Kidney epithelial cell (primary cell): Measurements from ENCODE around the gene SEC23IP. TPM values are rescaled to one million over a fixed set of nuclear protein-coding genes. Genes with fewer than 3 reads are reported as not detected.

ENCODE experiments used
- DNase-seq: peaks from one replicate; pipeline ENCODE4 v3.0.0-alpha.2; 2010; ENCODE audit warnings: low read depth
- H3K27me3 ChIP-seq: 2 replicates; pipeline ENCODE4 v1.6.0; 2011; ENCODE audit warnings: low read length; ENCODE audit not compliant: control insufficient read depth, insufficient read depth
- H3K36me3 ChIP-seq: 2 replicates; pipeline ENCODE4 v1.5.1; 2011; ENCODE audit warnings: low read length; ENCODE audit not compliant: control insufficient read depth, insufficient read depth
- H3K4me3 ChIP-seq: 2 replicates; pipeline ENCODE4 v1.5.1; 2011; ENCODE audit warnings: low read depth, mild to moderate bottlenecking, control low read depth, low read length
- CTCF ChIP-seq: IDR thresholded peaks from 2 replicates; pipeline ENCODE4 v1.5.1; 2011; ENCODE audit warnings: mild to moderate bottlenecking, moderate library complexity, low read length, control low read depth, inconsistent platforms; ENCODE audit not compliant: insufficient read depth, poor library complexity, severe bottlenecking
- total RNA-seq: library from RNA; depleted of rRNA; stranded (reverse); fragments of >200 nt; gene quantifications from 2 replicates; pipeline ENCODE4 v1.2.3, GENCODE V29; 2015

The SEC23IP gene
- total RNA-seq, 1 donor from 2014 or later: 25.6 TPM

- TF ChIP-seq CTCF: no peak
- peaks cover 2% of the 10 kb centered on the region for H3K36me3 ChIP-seq
- no peak for DNase-seq
- H3K4me3 ChIP-seq: no peak overlapping the region
- no peaks in the 10 kb centered on the region for H3K27me3 ChIP-seq
Measured at GRCh38 chr10:119919826-119920225, 27.3 kb downstream of the SEC23IP start.

- DNase-seq: no peak
- Histone ChIP-seq H3K36me3 (no peaks in the 10 kb centered on the region), H3K27me3 (no peaks in the 10 kb centered on the region), H3K4me3 (no peak overlapping the region)
- TF ChIP-seq CTCF: no peak
Measured at GRCh38 chr10:119928411-119928810, 35.9 kb downstream of the SEC23IP start.

- no peaks in the 10 kb centered on the region for H3K36me3 ChIP-seq
- DNase-seq: no peak
Measured at GRCh38 chr10:119931871-119932270, 39.3 kb downstream of the SEC23IP start.

GRCh38 chr10:119932631-119933030 lies 40.1 kb downstream of the SEC23IP start:
- H3K27me3 ChIP-seq: no peaks in the 10 kb centered on the region
- H3K4me3 ChIP-seq: no peak overlapping the region
- H3K36me3 ChIP-seq: no peaks in the 10 kb centered on the region
- no peak for DNase-seq
- TF ChIP-seq CTCF: no peak

More at GRCh38 chr10:119931871-119932270, 39.3 kb downstream of the SEC23IP start:
- no peak overlapping the region for H3K4me3 ChIP-seq
- H3K27me3 ChIP-seq: no peaks in the 10 kb centered on the region
- TF ChIP-seq CTCF: no peak

GRCh38 chr10:119933179-119933578 lies 40.6 kb downstream of the SEC23IP start:
- Histone ChIP-seq H3K4me3 (no peak overlapping the region), H3K36me3 (no peaks in the 10 kb centered on the region), H3K27me3 (no peaks in the 10 kb centered on the region)
- peak; percentile 42 for TF ChIP-seq CTCF
- DNase-seq: no peak

- TF ChIP-seq CTCF: no peak
- DNase-seq: peak; percentile 43
Measured at GRCh38 chr10:119940487-119940886, 48.0 kb downstream of the SEC23IP start.

More at GRCh38 chr10:119940487-119940886, 48.0 kb downstream of the SEC23IP start:
- Histone ChIP-seq H3K36me3 (peaks cover 2% of the 10 kb centered on the region), H3K27me3 (no peaks in the 10 kb centered on the region), H3K4me3 (no peak overlapping the region)
